ENCODE measurements around the gene FASTKD3.

The FASTKD3 gene

DNA sequence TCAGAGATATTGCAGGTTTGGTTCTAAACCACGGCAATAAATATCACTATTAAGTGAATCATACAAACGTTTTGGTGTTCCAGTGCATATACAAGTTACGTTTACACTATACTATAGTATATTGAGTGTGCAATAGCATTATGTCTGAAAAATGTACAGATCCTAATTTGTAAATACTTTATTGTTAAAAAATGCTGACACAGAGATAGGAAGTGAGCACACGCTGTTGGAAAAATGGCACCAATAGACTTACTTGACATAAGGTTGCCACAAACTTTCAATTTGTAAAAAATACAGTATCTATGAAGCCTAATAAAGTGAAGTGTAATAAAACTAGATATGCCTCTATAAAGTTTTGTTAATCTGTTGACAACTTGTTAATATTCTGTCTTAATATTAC is 33.8 kb downstream of the FASTKD3 start:
- POLR2A ChIA-PET, result no interaction called here
- TF ChIP-seq, protein P1, sequence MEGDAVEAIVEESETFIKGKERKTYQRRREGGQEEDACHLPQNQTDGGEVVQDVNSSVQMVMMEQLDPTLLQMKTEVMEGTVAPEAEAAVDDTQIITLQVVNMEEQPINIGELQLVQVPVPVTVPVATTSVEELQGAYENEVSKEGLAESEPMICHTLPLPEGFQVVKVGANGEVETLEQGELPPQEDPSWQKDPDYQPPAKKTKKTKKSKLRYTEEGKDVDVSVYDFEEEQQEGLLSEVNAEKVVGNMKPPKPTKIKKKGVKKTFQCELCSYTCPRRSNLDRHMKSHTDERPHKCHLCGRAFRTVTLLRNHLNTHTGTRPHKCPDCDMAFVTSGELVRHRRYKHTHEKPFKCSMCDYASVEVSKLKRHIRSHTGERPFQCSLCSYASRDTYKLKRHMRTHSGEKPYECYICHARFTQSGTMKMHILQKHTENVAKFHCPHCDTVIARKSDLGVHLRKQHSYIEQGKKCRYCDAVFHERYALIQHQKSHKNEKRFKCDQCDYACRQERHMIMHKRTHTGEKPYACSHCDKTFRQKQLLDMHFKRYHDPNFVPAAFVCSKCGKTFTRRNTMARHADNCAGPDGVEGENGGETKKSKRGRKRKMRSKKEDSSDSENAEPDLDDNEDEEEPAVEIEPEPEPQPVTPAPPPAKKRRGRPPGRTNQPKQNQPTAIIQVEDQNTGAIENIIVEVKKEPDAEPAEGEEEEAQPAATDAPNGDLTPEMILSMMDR (IDR thresholded peaks at IDR 0.05; ENCODE audit: insufficient read depth, low read length, missing control alignments), result no peak
- H3K4me3 ChIP-seq (ENCODE audit: low read depth, low read length), result no peak overlapping the region
- no peak for DNase-seq (ENCODE audit: low read depth, low spot score)
- CTCF ChIA-PET, result no interaction called here

DNA sequence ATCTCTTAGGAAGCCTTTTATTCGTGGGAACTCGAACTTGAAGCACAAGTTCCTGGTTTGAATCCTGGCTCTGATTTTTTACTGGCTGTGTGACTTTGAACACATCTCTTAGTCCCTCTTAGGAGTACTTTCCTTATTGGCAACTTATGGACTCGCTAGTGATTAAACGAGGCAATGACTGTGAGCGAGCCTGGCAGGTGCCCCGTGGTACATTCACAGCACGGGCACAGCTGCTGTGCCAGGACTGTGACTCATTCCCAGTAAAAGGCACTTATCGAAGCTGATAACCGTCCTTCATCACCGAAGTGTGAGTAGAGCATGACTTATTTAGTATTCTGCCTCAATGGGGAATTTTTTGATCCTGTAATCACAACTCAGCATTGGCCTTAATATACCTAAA is 40.6 kb downstream of the FASTKD3 start:
- H3K4me3 ChIP-seq (ENCODE audit: low read depth, low read length), result no peak overlapping the region
- TF ChIP-seq, protein P1 (IDR thresholded peaks at IDR 0.05; ENCODE audit: insufficient read depth, low read length, missing control alignments), result no peak
- no peak for DNase-seq (ENCODE audit: low read depth, low spot score)
- ChIA-PET POLR2A (no interaction called here), CTCF (interaction anchor here (0.9 to 1.2 kb wide), 2 partner anchors 11 to 1063 kb away, joined by 3 to 4 read pairs; no protein-coding TSS in a partner anchor)

DNA sequence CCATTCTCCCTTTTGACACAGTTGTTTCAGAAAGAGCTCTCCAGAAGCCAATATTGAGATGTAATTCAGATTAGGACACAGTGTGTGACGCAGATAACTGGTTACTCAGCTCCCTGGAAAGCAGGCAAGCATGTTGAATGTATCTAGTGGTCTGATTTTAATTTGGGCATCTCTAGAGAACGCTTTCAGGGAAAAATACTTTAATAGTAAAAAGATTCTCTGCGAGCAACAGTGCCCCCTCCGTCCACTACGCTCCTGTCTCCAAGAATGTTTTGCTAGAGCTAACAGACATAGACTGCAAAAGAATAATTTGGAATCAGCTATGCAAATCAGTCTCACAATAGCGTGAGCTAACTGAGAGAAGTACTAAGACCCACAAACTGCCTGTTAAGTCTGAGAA is 41.2 kb downstream of the FASTKD3 start:
- TF ChIP-seq, protein P1 (IDR thresholded peaks at IDR 0.05; ENCODE audit: insufficient read depth, low read length, missing control alignments), result no peak
- CTCF ChIA-PET, result interaction anchor here (0.9 to 1.2 kb wide), 2 partner anchors 10 to 1063 kb away, joined by 3 to 4 read pairs; no protein-coding TSS in a partner anchor
- H3K4me3 ChIP-seq (ENCODE audit: low read depth, low read length), result no peak overlapping the region
- POLR2A ChIA-PET, result no interaction called here
- DNase-seq (ENCODE audit: low read depth, low spot score), result no peak

DNA sequence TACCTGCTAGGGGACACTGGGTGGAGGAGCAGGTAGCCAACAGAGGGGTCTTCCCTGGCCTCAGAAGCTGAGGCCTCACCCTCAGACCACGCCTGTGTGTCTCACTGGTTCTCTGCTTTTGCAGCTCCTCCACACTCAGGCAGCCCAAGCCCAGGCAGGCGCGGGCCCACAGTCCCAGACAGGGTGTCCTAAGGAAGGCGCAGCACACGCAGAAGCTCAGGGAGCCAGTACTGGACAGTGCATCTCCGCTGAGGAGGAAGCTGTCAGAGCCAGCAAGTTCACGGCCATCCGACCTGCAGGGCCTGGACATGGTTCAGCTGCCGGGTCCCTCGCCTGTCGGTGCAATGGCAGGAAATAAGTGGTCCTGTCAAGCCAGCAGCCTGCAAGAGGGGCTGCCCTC is 43.2 kb downstream of the FASTKD3 start:
- POLR2A ChIA-PET, result no interaction called here
- CTCF ChIA-PET, result no interaction called here
- TF ChIP-seq, protein P1 (IDR thresholded peaks at IDR 0.05; ENCODE audit: insufficient read depth, low read length, missing control alignments), result no peak

DNA sequence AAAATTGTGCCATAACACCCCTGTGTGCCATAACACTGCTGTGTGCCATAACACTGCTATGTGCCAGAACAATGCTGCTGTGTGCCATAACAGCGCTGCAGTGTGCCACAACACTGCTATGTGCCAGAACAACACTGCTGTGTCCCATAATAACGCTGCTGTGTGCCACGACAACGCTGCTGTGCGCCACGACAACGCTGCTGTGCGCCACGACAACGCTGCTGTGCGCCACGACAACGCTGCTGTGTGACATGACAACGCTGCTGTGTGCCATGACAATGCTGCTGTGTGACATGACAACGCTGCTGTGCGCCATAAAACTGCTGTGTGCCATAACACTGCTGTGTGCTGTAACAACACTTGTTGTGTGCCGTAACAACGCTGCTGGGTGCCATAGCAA is 43.8 kb downstream of the FASTKD3 start:
- POLR2A ChIA-PET, result no interaction called here
- TF ChIP-seq, protein P1 (IDR thresholded peaks at IDR 0.05; ENCODE audit: insufficient read depth, low read length, missing control alignments), result no peak
- no peak overlapping the region for H3K4me3 ChIP-seq (ENCODE audit: low read depth, low read length)
- CTCF ChIA-PET, result interaction anchor here (1.3 to 3.0 kb wide), 2 partner anchors 10 to 21 kb away, joined by 3 to 9 read pairs; no protein-coding TSS in a partner anchor
- no peak for DNase-seq (ENCODE audit: low read depth, low spot score)

More for the DNA sequence above, 43.2 kb downstream of the FASTKD3 start:
- no peak for DNase-seq (ENCODE audit: low read depth, low spot score)
- H3K4me3 ChIP-seq (ENCODE audit: low read depth, low read length), result no peak overlapping the region

DNA sequence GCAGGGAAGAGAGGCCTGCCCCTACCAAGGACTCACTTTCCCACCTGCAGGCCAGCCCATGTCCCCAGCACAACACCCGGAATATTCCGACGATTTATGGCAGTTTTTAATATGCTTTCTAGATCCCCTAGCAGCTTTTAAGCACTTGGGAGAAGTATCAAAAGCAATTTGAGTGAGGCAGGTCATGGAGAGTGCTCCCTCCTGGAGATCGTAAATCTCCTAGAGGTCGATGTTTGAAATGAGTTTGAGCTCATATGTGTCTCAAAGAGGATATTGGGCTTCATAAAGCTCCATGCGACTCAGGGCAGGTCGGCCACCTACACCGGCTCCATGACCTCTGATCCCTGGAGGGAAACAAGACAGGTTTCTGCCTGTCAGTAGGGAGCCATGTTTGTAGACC is 45.2 kb downstream of the FASTKD3 start:
- TF ChIP-seq, protein P1 (IDR thresholded peaks at IDR 0.05; ENCODE audit: insufficient read depth, low read length, missing control alignments), result no peak
- ChIA-PET CTCF (interaction anchor here (1.3 to 3.0 kb wide), 2 partner anchors 9 to 22 kb away, joined by 3 to 9 read pairs; no protein-coding TSS in a partner anchor), POLR2A (no interaction called here)
- no peak for DNase-seq (ENCODE audit: low read depth, low spot score)
- H3K4me3 ChIP-seq (ENCODE audit: low read depth, low read length), result no peak overlapping the region

All from AG04449 (cell line).